Occipital lobe (tissue), 2 donors: Measurements from ENCODE around the gene ZNF775. TPM values are rescaled to one million over a fixed set of nuclear protein-coding genes. Genes with fewer than 3 reads are reported as not detected.
A peak's percentile ranks its signal among the peaks of the same experiment; 100 is the strongest.

ENCODE experiments used
- DNase-seq: peaks from one replicate; lab custom pipeline; 2025; lab: John Stamatoyannopoulos, UW
- total RNA-seq: library from RNA; depleted of rRNA; stranded (reverse); fragments of >200 nt; gene quantifications from one replicate; pipeline ENCODE4 v1.2.3, GENCODE V29; 2014

The ZNF775 gene
- 10.6 TPM for total RNA-seq

- peak; percentile 94 for DNase-seq
Observed at GRCh38 chr7:150378853-150379440, at the start of gene ZNF775. Gene ZNF775, plus strand, starts transcription at chr7:150379330. Its CDS starts 9,141 bp downstream, at chr7:150388471.

GRCh38 chr7:150329331-150330120 is 49.6 kb upstream of the ZNF775 start:
- no peak for DNase-seq

DNA sequence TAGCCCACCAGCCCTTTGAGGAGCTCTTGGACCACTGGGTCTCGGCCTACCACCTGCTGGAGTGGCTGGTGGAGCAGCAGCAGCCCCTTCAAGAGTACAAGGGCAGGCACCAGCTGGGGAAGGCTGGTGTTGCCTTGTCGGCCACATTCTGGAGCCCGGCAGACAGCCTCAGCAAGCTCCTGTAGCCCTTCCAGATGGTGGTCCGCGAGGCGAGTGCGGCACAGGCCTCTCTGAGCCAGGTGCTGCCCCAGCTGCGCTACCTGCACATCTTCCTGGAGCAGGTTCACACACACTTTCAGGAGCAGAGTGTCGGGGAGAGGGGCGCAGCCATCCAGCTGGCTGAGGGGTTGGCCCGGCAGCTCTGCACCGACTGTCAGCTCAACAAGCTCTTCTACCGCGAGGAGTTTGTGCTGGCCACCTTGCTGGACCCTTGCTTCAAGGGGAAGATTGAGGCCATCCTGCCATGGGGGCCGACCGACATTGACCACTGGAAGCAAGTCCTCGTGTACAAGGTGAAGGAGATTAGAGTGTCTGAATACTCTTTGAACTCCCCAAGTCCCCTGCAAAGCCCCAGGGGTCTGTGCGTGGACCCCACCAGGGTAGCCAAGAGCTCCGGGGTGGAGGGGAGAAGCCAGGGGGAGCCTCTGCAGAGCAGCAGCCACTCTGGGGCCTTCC is 48.8 kb upstream of the ZNF775 start:
- DNase-seq, result no peak

DNA sequence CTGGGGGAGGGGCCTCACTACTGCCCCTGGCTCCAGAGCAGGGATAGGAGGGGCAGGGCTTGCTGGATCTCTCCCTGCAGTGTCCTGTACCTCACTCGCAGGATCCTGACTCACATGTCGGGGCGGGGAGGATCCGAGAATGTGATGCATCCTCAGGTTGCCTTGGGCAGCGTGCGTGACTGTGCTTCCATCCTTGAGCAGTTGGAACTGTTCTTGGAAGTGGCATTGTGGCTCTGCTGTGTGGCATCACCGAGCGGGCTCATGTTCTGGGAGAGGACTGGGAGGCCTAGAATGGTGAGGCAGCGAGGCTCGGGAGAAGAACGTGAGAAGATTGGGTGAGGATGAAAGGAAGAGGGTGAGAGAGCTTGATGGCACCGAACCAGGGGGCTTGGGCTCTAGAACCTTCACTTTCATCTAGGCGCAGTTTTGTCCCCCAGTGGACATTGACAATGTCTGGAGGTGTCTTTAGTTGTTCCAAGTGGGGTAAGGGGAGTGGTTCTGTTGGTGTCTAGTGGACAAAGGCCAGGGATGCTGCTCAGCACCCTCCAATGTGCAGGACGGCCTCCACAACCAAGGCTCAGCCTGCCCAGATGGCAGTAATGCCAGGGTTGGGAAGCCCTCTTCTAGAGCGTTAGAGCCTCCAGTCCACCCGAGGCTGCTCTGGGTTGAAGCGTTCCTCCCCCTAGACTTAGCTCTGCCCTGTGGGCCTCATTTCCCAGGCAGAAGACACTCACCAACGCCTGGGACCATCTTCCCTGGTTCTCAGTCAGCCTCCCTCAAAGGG is 46.1 kb upstream of the ZNF775 start:
- no peak for DNase-seq

GRCh38 chr7:150333659-150334058 is 45.5 kb upstream of the ZNF775 start:
- no peak for DNase-seq

GRCh38 chr7:150334108-150334507 is 45.0 kb upstream of the ZNF775 start:
- DNase-seq, result no peak

- DNase-seq, result no peak
Observed at GRCh38 chr7:150335108-150335773, 43.9 kb upstream of the ZNF775 start.

DNA sequence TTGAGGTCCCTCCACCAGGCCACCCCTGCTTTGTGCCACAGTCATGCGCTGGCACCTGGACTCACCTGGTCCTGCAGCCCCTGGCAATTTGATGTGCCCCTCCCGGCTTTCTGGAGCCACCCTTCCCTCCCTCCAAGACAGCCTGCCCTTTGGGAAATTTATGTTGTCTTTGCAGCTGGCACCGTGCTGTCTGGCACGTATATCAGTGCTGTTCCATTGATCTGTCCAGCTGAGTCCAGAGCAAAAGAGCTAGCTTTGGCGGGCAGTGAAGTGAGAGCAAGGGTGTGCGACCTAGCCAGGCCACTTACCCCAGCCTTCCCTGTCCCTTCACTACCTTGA is 43.4 kb upstream of the ZNF775 start:
- no peak for DNase-seq

DNA sequence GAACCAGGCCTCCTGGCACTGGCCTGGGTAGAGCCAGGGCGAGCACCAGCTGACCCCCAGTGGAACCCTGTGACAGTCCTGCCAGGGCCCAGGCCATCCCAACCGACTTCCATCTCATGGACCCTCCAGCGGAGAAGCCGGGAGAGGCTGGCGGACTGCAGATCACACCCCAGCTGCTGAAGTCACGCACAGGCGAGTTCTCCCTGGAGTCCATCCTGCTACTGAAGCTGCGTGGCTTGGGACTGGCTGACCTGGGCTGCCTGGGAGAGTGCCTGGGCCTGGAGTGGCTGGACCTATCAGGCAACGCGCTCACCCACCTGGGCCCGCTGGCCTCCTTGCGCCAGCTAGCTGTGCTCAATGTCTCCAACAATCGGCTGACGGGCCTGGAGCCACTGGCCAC is 42.4 kb upstream of the ZNF775 start:
- no peak for DNase-seq

GRCh38 chr7:150337179-150337578 is 42.0 kb upstream of the ZNF775 start:
- no peak for DNase-seq

DNA sequence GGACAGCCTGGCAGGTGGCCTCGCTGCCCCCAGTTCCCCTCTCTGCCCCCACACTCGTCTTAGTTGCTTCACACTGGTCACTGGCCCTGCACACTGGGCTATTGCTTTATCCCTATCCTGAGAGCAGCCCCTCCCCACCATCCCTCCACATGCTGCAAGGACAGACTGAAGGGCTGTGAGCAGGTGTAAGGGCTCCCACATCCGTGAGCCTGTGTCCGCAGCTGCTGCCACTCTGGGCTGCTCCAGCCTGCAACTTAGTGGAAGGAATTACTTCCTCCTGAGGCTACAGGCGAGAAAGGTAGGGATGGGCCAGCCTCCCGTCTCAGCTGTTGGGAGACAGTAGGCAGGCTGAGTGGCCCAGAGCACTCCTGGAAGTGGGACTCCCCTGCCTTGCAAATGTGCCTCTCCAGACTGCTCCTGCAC is 41.5 kb upstream of the ZNF775 start:
- DNase-seq, result no peak

DNA sequence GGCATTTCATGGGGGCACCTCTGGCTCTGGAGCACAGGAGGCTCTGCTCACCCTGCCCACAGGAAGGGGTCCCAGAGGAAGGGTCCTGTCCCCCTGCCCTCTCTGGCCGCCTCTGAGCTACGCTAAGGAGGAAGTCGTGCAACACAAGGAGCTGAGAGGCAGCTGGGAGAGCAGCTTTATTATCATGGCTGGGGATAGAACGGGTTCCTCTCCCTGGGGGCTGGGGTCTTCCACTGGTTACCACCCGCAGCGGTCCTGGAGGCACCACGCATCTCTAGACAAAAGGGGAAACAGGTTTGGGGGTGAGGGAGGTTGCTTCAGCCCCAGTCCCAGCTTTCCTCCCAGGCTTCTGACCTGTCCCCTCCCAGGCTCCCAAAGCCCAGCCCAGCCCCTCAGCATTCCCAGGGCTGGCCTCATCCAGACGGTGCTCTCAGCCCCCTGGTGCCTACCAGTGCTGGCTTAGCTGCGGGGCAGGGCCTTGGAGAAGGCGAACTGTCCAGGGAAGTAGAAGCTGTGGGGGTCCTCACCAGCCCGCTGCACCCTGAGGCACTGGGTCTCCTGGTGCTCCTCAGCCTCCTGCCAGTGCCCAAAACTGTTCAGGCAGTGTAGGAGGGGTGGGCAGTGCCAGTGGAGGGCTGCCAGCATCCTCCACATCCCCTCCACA is 40.8 kb upstream of the ZNF775 start:
- no peak for DNase-seq

- no peak for DNase-seq
Observed at GRCh38 chr7:150339409-150339809, 39.7 kb upstream of the ZNF775 start.

- DNase-seq, result no peak
Observed at GRCh38 chr7:150340024-150340749, 38.9 kb upstream of the ZNF775 start.

- no peak for DNase-seq
Observed at GRCh38 chr7:150340875-150341262, 38.3 kb upstream of the ZNF775 start.

- DNase-seq, result no peak
Observed at GRCh38 chr7:150341263-150342120, 37.6 kb upstream of the ZNF775 start, which contains the start of gene RARRES2. Gene RARRES2, minus strand, starts transcription at chr7:150341629. Its CDS starts 1,020 bp downstream, at chr7:150340609.

GRCh38 chr7:150342121-150342408 is 37.1 kb upstream of the ZNF775 start:
- no peak for DNase-seq

GRCh38 chr7:150343225-150343624 is 35.9 kb upstream of the ZNF775 start:
- DNase-seq, result no peak

DNA sequence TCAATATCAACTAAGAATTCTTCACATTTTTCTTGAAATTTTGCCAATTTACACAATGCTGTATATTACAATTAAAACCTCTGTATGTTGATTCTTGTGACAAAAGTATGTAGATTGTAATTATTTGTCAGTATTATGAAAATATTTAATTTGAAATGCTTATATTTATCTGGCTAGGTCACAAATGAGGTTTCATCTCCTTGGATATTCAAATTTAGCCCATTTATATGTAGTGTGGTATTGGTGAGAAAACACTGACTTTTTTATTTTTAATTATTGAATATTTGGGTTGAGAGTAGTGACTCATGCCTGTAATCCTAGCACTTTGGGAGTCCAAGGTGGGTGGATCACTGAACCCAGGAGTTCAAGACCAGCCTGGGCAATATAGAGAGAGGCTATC is 34.8 kb upstream of the ZNF775 start:
- no peak for DNase-seq
